ENCODE results near the gene SLC36A3. TPM values are rescaled to one million over a fixed set of nuclear protein-coding genes. Genes with fewer than 3 reads are reported as not detected.
"Not testable (repeated sequence)": the region's sequence is repeated elsewhere in the genome, so short reads cannot be mapped to it uniquely, and the experiment has no call there.

The SLC36A3 gene
- polyA plus RNA-seq, 5 donors = 0.10 TPM; not detected in 4

GRCh38 chr5:151309266-151309665 lies 5.7 kb upstream of the SLC36A3 start:
- DNase-seq = not testable (repeated sequence)

- DNase-seq = no peak
Measured at GRCh38 chr5:151298063-151298855, 5.3 kb downstream of the SLC36A3 start.

DNA sequence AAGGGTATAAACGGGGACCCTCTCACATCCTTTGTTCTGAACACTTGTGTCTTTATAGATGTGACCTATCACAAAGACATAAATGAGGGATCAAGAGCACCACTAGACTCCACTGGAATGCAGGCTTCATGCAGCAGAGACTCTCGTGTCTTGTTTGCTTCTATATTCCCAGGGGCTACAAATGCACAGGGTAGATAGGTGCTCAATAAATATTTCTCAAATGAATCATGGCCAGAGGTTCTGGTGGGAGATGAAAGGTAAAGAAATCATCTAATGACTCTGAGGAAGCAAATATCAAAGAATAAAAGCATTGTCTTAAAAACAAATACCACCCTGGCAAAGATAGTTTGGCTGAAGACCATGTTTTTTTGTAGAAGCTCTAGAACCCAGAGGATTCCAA lies 6.6 kb downstream of the SLC36A3 start:
- no peak for DNase-seq

DNA sequence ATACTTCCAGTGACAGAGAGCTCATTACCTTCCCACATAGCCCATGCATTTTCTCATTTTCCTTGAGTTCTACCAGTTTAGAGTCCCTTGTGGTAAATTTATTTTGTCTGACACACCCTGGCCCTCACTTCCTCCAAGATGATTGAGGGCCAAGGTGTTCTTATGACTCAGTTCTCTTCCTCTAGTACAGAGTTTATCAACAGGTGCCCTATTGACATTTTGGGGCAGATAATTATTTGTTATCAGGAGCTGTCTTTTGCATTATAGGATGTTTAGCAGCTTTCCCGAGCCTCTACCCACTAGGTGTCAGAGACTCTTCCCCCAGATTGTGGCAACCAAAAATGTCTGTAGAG lies 7.1 kb downstream of the SLC36A3 start:
- no peak for DNase-seq

- no peak for DNase-seq
Measured at GRCh38 chr5:151295791-151296477, 7.6 kb downstream of the SLC36A3 start.

GRCh38 chr5:151295138-151295537 lies 8.4 kb downstream of the SLC36A3 start:
- no peak for DNase-seq

DNA sequence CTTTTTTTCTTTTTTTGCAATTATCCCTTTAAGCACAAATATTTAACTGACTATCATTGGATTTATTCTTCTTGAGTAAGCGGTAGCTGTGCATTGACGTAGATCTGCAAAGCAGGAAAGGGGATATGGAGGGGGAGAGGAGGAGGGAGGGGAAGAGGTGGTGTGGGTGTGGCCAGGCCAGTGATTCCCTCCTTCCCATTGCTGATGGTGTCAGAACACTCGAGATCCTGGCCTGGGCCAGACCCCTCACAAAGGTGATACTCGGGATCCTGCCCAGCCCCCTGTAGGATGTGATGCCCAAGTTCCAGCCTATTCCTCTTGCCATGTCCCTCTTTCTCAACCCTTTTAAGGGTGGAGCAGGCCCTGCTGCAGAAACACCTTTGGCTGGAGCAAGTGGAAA lies 9.9 kb downstream of the SLC36A3 start:
- no peak for DNase-seq

DNA sequence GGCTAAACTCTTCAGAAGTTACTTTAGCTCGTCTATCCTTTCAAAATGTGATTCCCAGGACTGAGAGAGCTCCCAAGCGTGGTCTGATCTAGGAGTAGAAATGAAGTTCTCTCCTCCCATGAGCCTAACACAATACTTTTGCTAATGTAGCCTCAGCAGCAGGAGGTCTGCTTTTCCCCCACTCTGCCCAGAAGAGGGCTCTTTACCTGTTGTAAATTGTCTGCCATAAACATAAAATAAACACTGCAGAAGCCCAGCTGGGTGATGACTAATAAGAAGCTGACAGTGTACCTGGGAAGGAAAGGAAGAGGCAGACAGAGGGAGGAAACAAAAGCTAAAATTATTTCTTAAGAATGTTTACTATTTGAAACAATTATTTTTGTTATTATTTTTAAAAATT lies 15.4 kb downstream of the SLC36A3 start:
- DNase-seq = no peak

- no peak for DNase-seq
Measured at GRCh38 chr5:151286246-151286645, 17.3 kb downstream of the SLC36A3 start.

- DNase-seq = no peak
Measured at GRCh38 chr5:151285683-151286082, 17.9 kb downstream of the SLC36A3 start.

- no peak for DNase-seq
Measured at GRCh38 chr5:151284392-151284967, 19.1 kb downstream of the SLC36A3 start.

DNA sequence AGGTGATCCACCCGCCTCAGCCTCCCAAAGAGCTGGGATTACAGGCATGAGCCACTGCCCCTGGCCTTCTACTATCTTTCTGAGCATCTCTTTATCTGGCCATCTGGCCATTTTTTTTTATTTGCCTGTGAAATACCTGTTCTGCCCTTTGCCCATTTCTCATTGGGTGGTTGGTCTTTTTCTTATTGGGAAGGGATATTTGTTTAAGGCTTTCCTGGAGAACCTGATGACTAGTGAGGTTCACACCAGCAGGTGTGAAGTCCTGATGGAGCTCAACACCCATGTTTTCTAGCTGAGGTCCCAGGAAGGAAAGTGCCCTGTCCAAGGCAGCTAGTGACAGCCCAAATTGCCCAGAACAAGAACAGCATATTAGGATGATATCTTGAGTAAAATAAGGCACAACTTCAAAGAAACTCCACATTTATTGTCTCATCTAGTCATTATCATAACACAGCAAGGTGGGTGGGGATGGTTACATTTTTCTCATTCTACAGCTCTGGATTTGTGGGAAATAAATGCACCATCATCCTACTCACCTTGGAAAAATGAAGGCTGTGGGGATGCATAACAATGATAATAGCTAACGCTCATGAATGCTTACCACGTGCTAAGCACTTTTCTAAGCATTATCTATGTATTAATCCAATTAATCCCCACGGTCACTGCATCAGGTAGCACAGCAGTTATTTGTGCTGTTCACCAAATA lies 20.3 kb downstream of the SLC36A3 start:
- DNase-seq = no peak

DNA sequence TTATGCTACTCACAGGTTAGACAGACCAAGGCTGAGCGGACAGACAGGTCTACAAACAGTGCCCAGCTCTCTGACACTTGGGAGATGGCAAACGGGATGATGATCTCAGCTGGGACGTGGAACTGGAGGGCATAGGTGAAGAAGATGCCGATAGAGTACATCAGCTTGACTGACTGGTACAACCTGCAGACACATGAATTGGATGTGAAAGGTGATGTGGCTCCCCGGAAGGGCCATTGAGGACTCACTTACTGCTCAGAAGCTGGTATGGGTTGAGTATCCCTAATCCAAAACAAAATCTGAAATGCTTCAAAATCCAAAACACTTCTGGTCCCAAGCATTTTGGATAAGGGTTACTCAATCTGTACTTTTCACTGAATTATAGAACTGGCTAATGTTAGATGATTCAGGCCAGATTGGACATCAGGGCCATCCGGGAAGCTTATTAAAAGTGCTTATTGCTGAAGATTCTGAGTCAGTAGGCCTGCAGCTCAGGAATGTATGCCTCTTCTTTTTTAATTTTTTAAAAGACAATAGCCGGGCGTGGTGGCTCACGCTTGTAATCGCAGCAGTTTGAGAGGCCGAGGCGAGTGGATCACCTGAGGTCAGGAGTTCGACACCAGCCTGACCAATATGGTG lies 22.4 kb downstream of the SLC36A3 start:
- no peak for DNase-seq

GRCh38 chr5:151280443-151280842 lies 23.1 kb downstream of the SLC36A3 start:
- DNase-seq = no peak

GRCh38 chr5:151278845-151279244 lies 24.7 kb downstream of the SLC36A3 start:
- no peak for DNase-seq

GRCh38 chr5:151275803-151276202 lies 27.8 kb downstream of the SLC36A3 start:
- no peak for DNase-seq

DNA sequence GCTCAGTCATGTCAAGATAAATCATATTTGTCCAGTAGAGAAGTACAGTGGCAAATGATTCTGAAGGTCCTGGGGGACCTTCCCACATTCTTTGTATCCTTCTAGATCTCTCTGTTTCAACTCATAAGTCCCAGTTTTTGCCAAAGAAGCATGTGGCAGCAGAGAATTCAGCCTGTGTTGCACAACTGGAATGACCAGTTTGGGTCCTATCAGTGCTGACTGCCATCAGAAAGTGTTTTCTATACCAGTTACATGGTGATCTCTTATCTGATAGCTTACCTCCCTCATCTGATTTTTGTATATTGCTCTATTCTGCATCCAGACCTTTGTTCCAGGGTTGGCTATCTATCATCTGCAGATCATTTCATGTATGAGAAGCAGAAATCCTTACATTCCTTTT lies 28.9 kb downstream of the SLC36A3 start:
- no peak for DNase-seq

DNA sequence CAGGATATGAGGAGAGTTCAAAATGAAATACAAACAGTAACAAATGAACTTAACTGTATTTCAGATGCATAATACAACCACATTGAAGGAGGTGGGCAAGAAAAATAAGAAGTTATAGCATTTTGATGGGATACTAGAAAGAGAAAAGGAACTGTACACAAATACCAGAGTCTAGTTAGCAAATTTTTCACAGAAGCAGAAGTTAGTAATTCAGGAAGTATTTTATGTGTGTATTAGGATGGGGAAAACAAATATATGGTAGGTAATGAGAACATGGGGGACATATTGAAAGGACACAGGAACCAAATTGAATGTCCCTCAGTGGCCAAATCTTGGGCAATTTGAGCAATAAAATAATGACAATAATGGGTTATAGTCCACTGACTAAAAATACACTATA lies 32.2 kb downstream of the SLC36A3 start:
- no peak for DNase-seq

- DNase-seq = no peak
Measured at GRCh38 chr5:151270599-151270998, 33.0 kb downstream of the SLC36A3 start.

DNA sequence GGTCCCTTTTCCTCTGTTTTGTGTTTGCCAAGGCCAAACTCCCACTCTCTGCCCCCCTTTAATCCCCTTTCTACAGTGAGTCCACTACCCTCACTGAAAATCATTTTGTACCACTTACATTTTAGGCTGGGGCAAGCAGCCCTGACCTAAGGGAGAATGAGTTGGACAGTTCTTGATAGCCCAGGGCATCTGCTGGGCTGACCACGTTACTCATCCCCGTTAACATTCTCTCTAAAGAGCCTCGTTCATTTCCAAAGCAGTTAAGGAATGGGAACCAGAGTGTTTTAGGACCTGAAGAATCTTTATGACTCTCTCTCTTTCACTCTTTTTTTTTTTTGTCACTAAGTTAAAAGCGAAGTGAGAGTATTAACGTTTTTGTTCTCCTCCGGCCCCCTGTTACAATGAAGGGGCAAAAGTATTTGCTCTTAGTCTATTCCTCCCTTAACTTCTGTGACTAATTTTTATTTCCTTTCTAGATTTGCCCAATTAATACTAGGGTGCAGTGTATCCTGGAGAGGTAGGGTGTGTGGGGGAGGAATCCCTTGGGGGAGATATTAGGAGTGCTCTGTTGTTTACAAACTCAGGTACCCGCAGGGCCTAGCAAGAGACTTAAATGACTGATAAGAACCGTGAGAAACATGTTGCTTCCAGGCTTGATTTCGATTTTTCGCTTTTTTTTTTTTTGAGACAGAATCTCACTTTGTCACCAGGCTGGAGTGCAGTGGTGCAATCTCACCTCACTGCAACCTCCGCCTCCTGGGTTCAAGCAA lies 35.9 kb downstream of the SLC36A3 start:
- no peak for DNase-seq

- DNase-seq = no peak
Measured at GRCh38 chr5:151264113-151264512, 39.5 kb downstream of the SLC36A3 start.
